Skin epidermis (tissue), 12 donors: ENCODE results near the gene EXOSC6.
"Not testable (repeated sequence)": the region's sequence is repeated elsewhere in the genome, so short reads cannot be mapped to it uniquely, and the experiment has no call there.

Experiments
- H3K27ac ChIP-seq, 21 experiments: fragments of 200-600 bp; sonication (generic) in 11 of 21; one replicate each; pipeline ENCODE4 v1.5.0; 2020; ENCODE audit warnings: mild to moderate bottlenecking in 3 of 21, inconsistent platforms in 2 of 21, moderate library complexity in 2 of 21
- H3K4me3 ChIP-seq, 7 experiments: fragments of 200-600 bp; sonication (generic) in 2 of 7; one replicate each; pipeline ENCODE4 v1.5.0; 2020; ENCODE audit warnings: inconsistent platforms in 2 of 7, mild to moderate bottlenecking in 2 of 7, moderate library complexity in 1 of 7

EXOSC6 gene

DNA sequence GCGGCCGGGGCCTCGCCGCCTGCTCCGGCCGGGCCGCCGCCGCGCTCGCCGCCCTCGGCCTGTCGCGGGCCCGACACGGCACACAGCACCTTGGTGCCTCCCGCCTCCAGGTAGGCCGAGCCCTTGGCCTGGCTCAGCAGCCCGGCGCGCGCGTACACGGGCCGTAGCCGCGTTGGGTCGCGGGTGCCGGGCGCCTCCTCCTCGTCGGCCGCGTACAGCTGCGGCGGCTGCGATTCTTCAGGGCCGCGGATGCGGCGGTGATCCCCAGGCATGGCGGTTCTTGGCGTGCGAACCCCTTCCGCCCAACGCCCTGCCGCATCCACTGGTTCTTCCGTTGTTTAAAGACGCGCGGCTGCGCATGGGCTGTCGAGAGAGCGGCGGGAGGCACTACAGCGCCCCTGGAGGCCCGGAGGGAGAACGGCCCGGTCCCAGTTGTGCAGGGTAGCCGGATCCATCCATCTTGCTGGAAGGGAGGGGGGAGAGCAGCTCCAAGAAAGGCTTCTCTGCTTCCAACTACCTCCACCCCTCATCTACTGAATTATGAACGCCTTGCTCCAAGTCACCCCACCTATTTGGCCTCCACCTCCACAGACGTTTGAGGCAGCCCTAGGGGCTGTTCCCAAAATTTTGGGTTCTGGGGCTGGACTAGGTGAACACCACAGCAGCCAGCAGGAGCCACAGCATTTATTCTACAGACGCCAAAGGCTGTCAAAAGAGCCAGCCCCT lies at the start of gene EXOSC6:
Gene EXOSC6, minus strand, starts transcription at position 312 of the 726 bp plus-strand sequence. Its CDS starts 40 bp downstream, at position 272.
- Histone ChIP-seq H3K27ac (peak within 1 kb of the TSS; percentile 51 to 95 (median 85)), H3K4me3 (peak within 1 kb of the TSS; percentile 58 to 86 (median 80))

DNA sequence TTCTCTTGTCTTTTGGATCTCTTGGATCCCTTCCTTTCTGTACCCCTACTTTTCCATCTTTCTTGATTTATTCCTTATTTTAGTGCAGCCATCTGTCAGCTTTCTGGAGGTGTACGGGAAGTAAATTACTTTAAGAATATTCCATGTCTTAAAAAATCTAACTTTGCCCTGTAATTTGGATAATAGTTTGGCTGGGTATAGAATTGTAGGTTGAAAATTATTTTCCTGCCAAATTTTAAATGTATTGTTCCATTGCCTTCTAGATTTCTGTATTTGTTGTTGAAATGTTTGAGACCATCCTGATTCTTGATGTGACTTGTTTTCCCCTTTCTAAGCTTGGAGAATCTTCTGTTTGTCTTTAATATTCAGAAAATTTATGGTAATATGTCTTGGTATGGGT lies 49.4 kb upstream of the EXOSC6 start:
- Histone ChIP-seq H3K27ac (no peak overlapping the region), H3K4me3 (no peak overlapping the region)

DNA sequence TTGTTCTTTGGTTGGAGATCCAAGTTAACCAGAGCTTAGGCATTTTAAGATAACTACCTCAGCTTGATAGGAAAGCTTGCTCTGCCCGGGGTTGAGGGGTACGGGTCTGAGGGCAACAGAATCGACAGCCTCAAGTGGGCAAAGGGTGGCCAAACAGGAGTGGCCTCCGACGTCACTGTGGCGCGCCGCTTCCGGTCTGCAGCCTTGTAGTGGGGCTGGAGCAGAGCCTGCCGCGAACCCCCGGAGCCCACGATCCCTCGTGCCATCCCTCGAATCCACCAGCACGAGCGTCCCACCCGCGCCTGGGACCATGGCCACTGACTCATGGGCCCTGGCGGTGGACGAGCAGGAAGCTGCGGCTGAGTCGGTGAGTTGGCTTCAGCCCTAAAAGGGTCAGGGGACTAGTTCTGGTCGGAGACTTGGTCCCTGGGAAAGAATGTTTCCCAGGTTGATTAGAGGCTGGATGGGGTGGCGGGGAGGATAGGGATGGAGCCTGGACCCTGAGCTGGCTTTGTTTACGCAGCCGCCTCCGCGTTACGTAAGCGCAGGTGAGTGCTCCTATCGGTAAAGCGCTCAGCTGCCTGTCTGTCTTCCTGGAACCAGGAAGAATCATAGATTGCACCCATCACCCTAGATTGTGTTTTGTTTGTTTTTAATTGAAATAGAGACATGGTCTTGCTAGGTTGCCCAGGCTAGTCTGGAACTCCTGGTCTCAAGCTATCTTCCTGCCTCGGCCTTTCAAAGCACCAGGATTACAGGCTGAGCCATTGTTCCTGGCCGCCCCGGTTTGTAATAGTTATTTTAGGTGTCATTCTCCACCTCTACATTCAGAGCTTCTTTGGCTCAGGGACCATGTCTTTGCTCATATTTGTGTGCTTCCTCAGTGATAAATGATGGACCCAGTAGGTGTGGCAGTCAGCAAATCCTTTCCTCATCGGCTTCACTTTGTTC lies 47.5 kb upstream of the EXOSC6 start, which contains the start of gene DDX19B:
Gene DDX19B, plus strand, starts transcription at position 199 of the 951 bp plus-strand sequence. Its CDS starts 112 bp downstream, at position 311.
- peak within 1 kb of the TSS; percentile 74 to 99 (median 95) for H3K27ac ChIP-seq
- peak within 1 kb of the TSS; percentile 57 to 98 (median 85) for H3K4me3 ChIP-seq

DNA sequence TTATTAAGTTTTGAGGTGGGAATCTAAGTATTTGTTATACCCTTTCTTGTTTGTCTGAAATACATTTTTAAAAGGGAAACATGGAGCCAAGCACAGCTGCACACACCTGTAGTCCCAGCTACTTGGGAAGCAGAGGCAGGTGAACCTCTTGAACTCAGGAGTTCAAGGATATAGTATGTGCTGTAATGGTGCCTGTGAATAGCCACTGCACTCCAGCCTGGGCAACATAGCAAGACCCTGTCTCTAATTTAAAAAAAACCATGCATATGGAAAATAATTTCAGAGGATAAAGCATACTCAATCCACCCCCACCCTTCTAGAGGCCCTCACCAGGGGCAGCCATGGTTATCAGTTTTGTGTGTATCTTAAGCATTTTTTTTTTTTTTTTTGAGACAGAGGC lies 43.9 kb upstream of the EXOSC6 start:
- Histone ChIP-seq H3K4me3 (no peak overlapping the region), H3K27ac (no peak overlapping the region)

DNA sequence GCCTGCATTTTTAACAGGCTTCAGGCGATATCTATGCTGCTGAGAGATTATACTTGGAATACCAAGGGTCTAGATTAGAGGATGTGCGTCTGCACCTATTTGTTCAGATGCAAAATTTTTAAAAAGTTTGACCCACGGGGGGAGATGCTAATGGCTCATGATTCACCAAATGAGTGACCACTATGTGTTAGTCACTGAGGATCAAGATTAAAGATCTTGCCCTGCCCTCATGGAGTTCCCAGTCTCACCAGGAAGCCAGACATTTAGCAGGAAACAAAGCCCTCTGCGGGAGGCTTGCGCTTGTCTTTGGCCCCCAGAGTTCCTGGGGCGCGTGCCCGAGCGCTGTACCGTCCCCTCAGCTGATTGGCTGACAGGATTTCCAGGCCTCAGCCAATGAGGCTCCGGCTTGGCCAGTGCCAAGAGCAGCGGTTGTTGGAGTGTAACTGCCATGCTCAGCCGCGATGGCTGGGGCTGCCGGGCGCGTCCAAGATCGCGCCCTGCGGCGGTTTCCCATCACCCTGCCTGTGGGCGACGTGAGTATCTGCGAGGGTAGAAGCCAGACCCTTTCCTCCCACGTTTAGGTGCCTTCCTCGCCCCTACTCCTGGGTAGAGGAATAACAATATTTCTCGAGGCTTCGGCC lies 42.8 kb upstream of the EXOSC6 start:
- no peak overlapping the region for H3K27ac ChIP-seq
- no peak overlapping the region for H3K4me3 ChIP-seq

DNA sequence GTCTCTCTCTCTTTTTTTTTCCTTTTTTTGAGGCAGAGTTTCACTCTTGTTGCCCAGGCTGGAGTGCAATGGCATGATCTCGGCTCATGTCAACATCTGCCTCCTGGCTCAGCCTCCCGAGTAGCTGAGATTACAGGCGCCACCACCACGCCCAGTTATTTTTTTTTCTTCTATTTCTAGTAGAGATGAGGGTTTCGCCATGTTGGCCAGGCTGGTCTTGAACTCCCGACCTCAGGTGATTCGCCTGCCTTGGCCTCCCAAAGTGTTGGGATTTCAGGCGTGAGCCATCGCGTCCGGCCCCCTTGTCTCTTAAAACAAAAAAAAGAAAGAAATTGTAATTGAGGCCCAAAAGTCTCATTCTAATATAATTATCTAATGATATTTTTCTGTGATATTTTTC lies 40.4 kb upstream of the EXOSC6 start:
- not testable (repeated sequence) for H3K4me3 ChIP-seq, H3K27ac ChIP-seq

DNA sequence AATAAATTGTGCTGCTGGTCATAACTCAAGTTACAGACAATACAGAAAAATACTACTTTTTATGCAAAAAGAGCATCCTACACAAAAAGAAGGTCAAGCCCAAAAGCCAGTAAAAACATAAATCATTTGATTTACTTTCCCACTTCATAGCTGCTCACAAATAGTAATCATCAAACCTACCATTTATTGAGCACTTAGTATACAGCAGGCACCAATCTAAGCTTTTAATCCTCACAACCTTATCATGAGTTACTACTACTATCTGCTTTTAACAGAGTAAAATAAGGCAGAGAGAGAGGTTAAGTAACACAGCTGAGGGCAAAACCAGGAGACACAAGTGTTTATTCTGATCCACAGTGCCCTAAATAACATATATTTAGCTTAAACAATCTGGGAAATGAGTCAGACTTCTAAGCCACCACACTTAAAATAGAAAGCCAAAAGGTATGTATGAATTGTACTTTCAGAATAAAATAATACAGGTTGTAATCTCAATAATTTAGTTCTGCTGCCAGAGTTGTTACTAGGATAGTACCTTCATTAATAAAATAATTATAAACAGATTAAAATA lies 39.3 kb upstream of the EXOSC6 start:
- Histone ChIP-seq H3K4me3 (no peak overlapping the region), H3K27ac (no peak overlapping the region)

DNA sequence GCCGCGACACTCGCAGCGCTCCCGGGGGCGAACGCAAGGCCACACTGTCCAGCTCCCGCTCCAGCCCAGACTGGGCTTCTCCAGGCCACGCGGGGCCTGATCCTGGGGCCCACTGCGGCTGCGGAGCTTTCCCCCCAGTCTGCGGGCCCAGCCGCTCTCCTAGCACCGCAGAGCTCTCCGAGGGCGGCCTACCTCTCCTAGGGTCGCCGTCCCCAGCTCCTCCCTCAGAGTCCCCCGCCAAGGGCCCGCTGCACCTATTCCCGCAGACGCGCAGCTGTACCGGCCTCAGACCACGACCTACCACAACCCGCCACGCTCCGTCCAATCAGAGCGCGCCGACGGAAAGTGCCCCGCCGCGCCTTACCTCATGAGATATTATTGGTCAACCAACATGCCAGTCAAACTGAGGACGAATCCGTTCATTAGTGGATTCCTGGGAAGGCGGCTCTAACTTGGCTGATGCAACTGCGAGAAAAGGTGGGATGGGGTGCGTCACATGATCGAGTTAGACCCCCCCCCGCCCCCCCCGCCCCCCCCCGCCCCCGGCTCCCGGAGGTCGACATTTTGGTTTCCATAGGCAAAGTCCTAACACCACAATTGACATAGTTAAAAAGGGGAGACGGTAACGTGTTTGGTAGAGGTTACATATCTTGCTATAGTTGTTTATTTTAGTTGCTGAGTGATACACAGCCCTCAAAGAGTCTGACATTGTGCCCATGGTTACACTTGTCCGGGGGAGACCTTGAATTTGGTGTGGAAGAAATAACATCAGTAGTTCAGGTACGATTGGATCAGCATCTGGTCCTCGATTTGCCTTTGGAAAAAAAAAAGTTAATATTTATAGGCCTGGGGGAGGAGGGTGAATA lies 37.7 kb upstream of the EXOSC6 start, which contains the start of gene AARS1:
Gene AARS1, minus strand, starts transcription at position 278 of the 866 bp plus-strand sequence. CDS start 6,743 bp downstream, outside the sequence.
- H3K4me3 ChIP-seq: peak within 1 kb of the TSS; percentile 67 to 92 (median 80)
- H3K27ac ChIP-seq: peak within 1 kb of the TSS; percentile 62 to 95 (median 89)

DNA sequence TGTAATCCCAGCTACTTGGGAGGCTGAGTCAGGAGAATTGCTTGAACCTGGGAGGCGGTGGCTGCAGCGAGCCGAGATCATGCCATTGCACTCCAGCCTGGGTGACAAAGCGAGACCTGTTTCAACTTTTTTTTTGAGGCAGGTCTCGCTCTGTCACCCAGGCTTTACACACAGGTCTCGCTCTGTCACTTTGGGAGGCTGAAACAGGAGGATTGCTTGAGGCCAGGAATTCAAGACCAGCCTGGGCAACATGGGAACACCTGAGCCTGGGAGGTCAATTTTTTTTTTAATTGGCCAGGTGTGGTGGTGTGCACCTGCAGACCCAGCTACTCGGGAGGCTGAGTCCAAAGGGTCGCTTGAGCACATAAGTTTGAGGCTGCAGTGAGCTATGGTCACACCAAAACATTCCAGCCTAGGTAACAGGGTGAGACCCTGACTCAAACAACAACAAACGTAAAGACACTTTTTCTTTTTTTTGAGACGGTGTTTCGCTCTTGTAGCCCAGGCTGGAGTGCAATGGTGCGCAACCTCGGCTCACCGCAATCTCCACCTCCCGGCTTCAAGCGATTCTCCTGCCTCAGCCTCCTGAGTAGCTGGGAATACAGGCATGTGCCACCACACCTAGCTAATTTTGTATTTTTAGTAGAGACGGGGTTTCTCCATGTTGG lies 35.7 kb upstream of the EXOSC6 start:
- peak overlapping the region in 3 of 21 experiments; percentile 89 to 95 (median 92) for H3K27ac ChIP-seq
- H3K4me3 ChIP-seq: peak overlapping the region in 2 of 7 experiments; percentile 74 to 75

DNA sequence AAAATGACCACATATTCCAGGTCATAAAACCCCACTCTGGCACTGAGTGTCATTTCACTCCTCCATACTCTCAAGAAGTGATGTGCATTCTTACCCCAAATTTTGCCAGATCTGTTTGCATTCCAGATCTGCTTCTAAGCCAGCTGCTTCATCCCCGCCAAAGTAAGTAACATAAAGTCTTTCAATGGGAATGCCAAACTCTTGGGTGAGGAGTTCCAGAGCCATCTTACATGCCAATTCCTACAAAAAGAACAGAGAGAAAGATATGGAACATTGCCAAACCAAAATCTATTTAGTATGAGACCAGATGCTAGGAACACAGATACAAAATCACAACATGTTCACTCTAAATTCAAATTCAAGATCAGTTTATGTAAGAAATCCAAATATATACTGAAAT lies 24.7 kb upstream of the EXOSC6 start:
- Histone ChIP-seq H3K4me3 (no peak overlapping the region), H3K27ac (no peak overlapping the region)

DNA sequence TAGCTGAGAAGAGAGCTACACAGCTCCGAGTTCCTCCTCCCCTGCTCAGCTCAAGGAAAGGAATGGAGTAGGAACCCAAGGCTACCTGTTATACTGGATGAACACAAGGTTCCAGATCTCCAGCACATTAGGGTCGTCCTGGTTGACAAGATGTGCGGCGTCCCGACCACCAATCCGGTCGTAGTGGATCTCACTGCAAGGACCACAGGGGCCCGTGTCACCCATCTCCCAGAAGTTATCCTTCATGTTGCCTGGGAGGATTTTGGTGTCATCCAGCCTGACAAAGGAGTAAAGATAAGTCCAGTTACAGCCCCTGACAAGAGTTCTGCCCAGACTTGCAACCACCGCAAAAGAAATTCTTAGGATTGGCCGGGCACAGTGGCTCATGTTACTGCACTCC lies 20.0 kb upstream of the EXOSC6 start:
- no peak overlapping the region for H3K4me3 ChIP-seq

DNA sequence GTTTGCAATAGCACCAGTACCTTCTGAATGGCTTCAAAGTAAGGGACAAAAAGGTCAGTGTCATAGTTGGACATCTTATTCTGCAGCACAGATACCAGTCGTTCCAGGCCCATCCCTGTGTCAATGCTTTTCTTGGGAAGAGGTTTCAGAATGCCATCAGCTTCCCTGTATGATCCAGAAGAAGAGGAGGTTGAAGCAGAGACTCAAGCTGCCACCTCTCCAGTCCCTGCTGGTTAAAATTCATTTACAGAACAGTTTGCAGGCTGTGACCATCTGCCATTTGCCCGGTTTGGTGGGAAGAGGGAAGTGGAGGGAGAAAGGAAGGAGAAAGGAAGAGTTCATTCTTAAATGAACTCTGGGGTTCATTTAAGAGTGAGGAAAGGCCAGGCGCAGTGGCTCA lies 18.4 kb upstream of the EXOSC6 start:
- Histone ChIP-seq H3K27ac (no peak overlapping the region), H3K4me3 (no peak overlapping the region)

More for the DNA sequence above, 20.0 kb upstream of the EXOSC6 start:
- H3K27ac ChIP-seq: no peak overlapping the region

DNA sequence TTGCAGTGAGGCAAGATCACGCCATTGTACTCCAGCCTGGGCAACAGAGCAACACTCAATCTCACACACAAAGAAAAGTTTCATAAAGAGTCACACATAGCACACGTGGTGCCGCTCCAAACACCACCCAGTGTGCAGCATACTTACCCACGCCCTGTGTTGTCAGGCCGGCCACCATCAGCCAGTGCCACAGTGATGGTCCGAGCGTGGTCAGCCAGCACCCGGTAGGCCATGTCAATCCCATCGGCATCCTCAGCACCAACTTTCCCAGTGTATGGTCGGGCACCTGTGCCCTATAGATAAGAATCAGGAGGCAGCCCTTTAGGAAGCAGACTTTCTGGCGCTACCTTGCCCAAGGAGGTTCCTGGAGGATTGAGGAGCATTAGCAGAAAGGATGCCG lies 17.7 kb upstream of the EXOSC6 start:
- H3K27ac ChIP-seq: no peak overlapping the region
- H3K4me3 ChIP-seq: no peak overlapping the region

DNA sequence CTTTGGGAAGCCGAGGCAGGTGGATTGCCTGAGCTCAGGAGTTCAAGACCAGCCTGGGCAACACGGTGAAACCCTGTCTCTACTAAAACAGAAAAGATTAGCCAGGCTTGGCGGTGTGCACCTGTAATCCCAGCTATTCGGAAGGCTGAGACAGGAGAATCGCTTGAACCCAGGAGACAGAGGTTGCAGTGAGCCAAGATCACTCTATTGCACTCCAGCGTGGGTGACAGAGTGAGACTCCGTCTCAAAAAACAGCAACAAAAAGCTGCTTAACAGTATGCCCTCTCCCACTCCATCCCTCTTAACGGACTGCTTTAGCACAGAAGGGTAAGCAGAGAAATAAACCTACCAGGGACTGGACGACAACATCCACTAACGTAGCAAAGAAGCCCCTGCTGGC lies 16.2 kb upstream of the EXOSC6 start:
- not testable (repeated sequence) for H3K27ac ChIP-seq, H3K4me3 ChIP-seq

DNA sequence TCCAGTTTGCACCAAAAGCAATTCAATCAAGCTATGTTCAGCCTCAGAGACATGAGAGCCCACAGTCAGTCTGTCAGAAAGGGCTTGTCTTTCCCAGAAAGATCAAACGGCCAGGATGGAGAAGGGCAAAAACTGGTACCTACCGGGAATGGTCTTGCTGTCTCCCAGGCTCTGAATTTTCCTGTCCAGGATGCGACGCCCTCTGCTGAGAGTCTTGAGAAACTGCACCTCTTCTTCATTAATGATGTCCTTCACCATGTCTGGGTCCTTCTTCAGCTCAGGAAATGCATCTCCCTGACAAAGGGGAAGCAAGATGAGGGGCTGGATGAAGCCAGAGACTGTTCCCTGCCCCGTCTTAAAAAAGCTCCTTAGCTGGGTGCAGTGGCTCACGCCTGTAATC lies 15.8 kb upstream of the EXOSC6 start:
- Histone ChIP-seq H3K4me3 (no peak overlapping the region), H3K27ac (no peak overlapping the region)

DNA sequence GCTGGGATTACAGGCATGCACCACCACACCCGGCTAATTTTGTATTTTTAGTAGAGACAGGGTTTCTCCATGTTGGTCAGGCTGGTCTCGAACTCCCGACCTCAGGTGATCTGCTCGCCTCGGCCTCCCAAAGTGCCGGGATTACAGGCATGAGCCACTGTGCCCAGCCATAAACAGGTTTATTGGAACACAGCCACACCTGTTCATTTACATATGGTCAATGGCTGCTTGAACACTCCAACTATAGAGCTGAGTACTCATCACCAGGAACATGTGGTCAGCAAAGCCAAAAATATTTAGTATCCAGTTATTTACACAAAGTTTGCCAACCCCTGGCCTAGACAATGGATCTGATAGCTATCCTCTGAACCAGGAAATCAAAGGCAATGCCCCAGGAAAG lies 8.2 kb upstream of the EXOSC6 start:
- H3K27ac ChIP-seq, H3K4me3 ChIP-seq: not testable (repeated sequence)

DNA sequence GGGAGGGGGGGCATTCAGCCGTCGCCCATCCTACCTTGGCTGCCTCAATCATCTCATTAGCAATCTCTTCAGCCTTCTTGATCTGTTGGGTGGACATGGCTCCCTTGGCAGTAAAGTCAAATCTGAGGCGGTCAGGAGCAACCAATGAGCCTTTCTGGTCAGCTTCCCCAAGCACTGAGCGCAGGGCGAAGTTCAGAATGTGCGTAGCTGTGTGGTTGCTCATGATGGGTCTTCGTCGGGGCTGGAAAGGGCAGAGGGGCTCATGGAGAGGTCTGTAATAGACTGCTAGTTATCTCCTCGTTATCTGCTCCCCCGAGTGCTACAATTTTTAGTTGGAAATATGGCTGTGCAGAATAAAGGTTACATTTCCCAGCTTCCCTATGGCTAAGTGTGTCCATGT lies 7.2 kb upstream of the EXOSC6 start:
- Histone ChIP-seq H3K4me3 (no peak overlapping the region), H3K27ac (no peak overlapping the region)

DNA sequence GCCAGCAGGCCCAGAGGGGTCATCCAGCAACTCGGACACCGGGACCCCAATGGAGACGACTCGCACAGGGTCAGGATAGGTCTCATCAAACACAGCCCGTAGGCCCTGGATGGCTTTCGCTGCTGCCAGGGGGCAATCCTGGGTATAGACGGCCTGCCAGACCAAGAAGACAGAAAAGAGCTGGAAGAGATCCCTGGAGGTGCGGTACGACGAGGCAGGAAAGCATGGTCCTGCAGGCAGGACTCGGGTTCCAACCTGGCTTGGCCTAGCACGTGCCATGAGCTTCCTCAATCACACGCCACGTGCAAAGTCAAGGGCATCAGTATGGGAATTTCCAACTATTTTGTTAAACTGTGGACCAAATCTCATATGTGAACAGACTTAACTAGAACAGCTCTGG lies 6.3 kb upstream of the EXOSC6 start:
- no peak overlapping the region for H3K27ac ChIP-seq
- H3K4me3 ChIP-seq: no peak overlapping the region
